ENCODE measurements around the gene UBE2C.

GRCh38 chr20:45866454-45866853 lies 54.0 kb downstream of the UBE2C start:
- TF ChIP-seq CTCF (conservative IDR thresholded peaks at IDR 0.05; ENCODE audit: low read depth, low read length): no peak
- TF ChIP-seq EZH2 (IDR thresholded peaks at IDR 0.05; ENCODE audit: borderline replicate concordance, low read depth, low read length, poor library complexity, severe bottlenecking): no peak

Data from A673 (cell line).